ENCODE data around the gene ANTXR2.

- TF ChIP-seq REST (IDR thresholded peaks at IDR 0.05; ENCODE audit: low read depth) (no peak), CEBPB (IDR thresholded peaks at IDR 0.05) (no peak), EP300 (IDR thresholded peaks at IDR 0.05; ENCODE audit: borderline replicate concordance) (no peak), CREB1 (IDR thresholded peaks at IDR 0.05; ENCODE audit: low read depth) (no peak), TAF1 (IDR thresholded peaks at IDR 0.05; ENCODE audit: low read depth) (no peak), RAD21 (IDR thresholded peaks at IDR 0.05; ENCODE audit: low read depth) (no peak), EGR1 (IDR thresholded peaks at IDR 0.05) (no peak), MAX (IDR thresholded peaks at IDR 0.05) (no peak), FOXM1 (IDR thresholded peaks at IDR 0.05; ENCODE audit: borderline replicate concordance, low read depth) (no peak), TEAD4 (IDR thresholded peaks at IDR 0.05) (no peak), ZBTB7A (IDR thresholded peaks at IDR 0.05; ENCODE audit: low read depth) (no peak)
Observed at GRCh38 chr4:80026100-80026499, 46.9 kb downstream of the ANTXR2 start.

All from Ishikawa (cell line).